H1 (cell line): ENCODE data around the gene TRAPPC8. TPM values are rescaled to one million over a fixed set of nuclear protein-coding genes. Genes with fewer than 3 reads are reported as not detected.

Experiments
- ATF2 ChIP-seq: IDR thresholded peaks from 2 replicates; pipeline ENCODE4 v1.6.1; 2012; ENCODE audit warnings: low read length, inconsistent platforms
- CHD1 ChIP-seq: IDR thresholded peaks from 2 replicates; pipeline ENCODE4 v1.6.1; 2012; ENCODE audit warnings: low read depth, low read length, improper control_type of control experiment
- EGR1 ChIP-seq: IDR thresholded peaks from 2 replicates; pipeline ENCODE4 v1.6.1; 2011; ENCODE audit warnings: low read depth, low read length, borderline replicate concordance
- SIRT6 ChIP-seq: IDR thresholded peaks from one replicate; pipeline ENCODE4 v1.7.1; 2012; ENCODE audit warnings: low read length, inconsistent platforms
- TBP ChIP-seq: IDR thresholded peaks from 2 replicates; pipeline ENCODE4 v1.6.1; 2011; ENCODE audit warnings: low read depth, low read length, improper control_type of control experiment
- polyA plus RNA-seq, 7 experiments: library from polyadenylated mRNA; depleted of rRNA in 3 of 7; stranded (reverse) in 5 of 7; unstranded in 2 of 7; fragments of >200 nt in 5 of 7; fragments of 200-250 nt in 2 of 7; gene quantifications; 1 replicate in 5 of 7; 2 replicates in 1 of 7; 4 replicates in 1 of 7; pipeline versions ENCODE4 v1.2.1 to v1.2.3, GENCODE V29; 2011 to 2013; ENCODE audit warnings: missing spikeins in 2 of 7, mixed read lengths in 2 of 7
- total RNA-seq: library from RNA; stranded (reverse); fragmentation: NEBNext Ultra II Directional; extraction: Animal tissue kit (Norgen Biotek cat#: 25700); gene quantifications from 2 replicates; pipeline ENCODE4 v1.2.1, GENCODE V29; 2021

The TRAPPC8 gene
- total and polyA plus RNA-seq, 2 of the 8 experiments (the other 6 are each of a cell fraction or from before 2014, with no cell fraction given), result 43.6 to 56.5 TPM

- no peak for TF ChIP-seq EGR1
- TF ChIP-seq ATF2, result no peak
- TF ChIP-seq SIRT6, result no peak
- no peak for TF ChIP-seq TBP
- no peak for TF ChIP-seq CHD1
These were observed 149.4 kb downstream of the TRAPPC8 start (continued) for GRCh38 chr18:31793531-31793930.
